Suprapubic skin (tissue), 4 donors: ENCODE data around the gene UBE2L6.

Experiments used
- CTCF ChIP-seq, 2 donors: fragments of 200-600 bp in 1 of 2; fragments of 450-650 bp in 1 of 2; sonication (generic) in 1 of 2; IDR thresholded peaks; one replicate each; pipeline ENCODE4 v1.5.1; 2016 to 2019; ENCODE audit warnings: antibody characterized with exemption in 2 of 2, mild to moderate bottlenecking in 1 of 2, moderate library complexity in 1 of 2
- EP300 ChIP-seq: sonication (generic); formaldehyde crosslinking; IDR thresholded peaks from one replicate; pipeline ENCODE4 v1.6.1; 2017; ENCODE audit warnings: antibody characterized with exemption
- POLR2A ChIP-seq, 2 donors: fragments of 450-650 bp; IDR thresholded peaks; one replicate each; pipeline ENCODE4 v1.6.1; 2017; ENCODE audit warnings: antibody characterized with exemption in 2 of 2, mild to moderate bottlenecking in 2 of 2, moderate library complexity in 2 of 2
- POLR2AphosphoS5 ChIP-seq, 3 donors: sonication (generic); formaldehyde crosslinking; IDR thresholded peaks; one replicate each; pipeline ENCODE4 v1.6.1; 2017; ENCODE audit warnings: antibody characterized with exemption in 3 of 3

- TF ChIP-seq CTCF (IDR thresholded peaks at IDR 0.05) (no peak), EP300 (no peak), POLR2A (IDR thresholded peaks at IDR 0.05) (no peak), POLR2AphosphoS5 (IDR thresholded peaks at IDR 0.05) (no peak)
Observed at GRCh38 chr11:57502870-57503269, 64.6 kb downstream of the UBE2L6 start.
